ENCODE measurements around the gene COL17A1.

Gene COL17A1

GRCh38 chr10:104052431-104052830 is 33.2 kb downstream of the COL17A1 start:
- no peak for DNase-seq (ENCODE audit: low read depth in 2 of 2)

- no peak for DNase-seq (ENCODE audit: low read depth in 2 of 2)
Measured at GRCh38 chr10:104049504-104050250, 36.0 kb downstream of the COL17A1 start.

GRCh38 chr10:104046651-104047050 is 39.0 kb downstream of the COL17A1 start:
- DNase-seq (ENCODE audit: low read depth in 2 of 2), result no peak

GRCh38 chr10:104045151-104046089 is 40.3 kb downstream of the COL17A1 start:
- DNase-seq (ENCODE audit: low read depth in 2 of 2), result no peak

- no peak for DNase-seq (ENCODE audit: low read depth in 2 of 2)
Measured at GRCh38 chr10:104043854-104044253, 41.8 kb downstream of the COL17A1 start.

- no peak for DNase-seq (ENCODE audit: low read depth in 2 of 2)
Measured at GRCh38 chr10:104043185-104043830, 42.4 kb downstream of the COL17A1 start.

- no peak for DNase-seq (ENCODE audit: low read depth in 2 of 2)
Measured at GRCh38 chr10:104041891-104042535, 43.7 kb downstream of the COL17A1 start.

- no peak for DNase-seq (ENCODE audit: low read depth in 2 of 2)
Measured at GRCh38 chr10:104040862-104041789, 44.6 kb downstream of the COL17A1 start.

- no peak for DNase-seq (ENCODE audit: low read depth in 2 of 2)
Measured at GRCh38 chr10:104040382-104040781, 45.3 kb downstream of the COL17A1 start.

- no peak for DNase-seq (ENCODE audit: low read depth in 2 of 2)
Measured at GRCh38 chr10:104038958-104039752, 46.5 kb downstream of the COL17A1 start.

GRCh38 chr10:104038537-104038936 is 47.1 kb downstream of the COL17A1 start:
- no peak for DNase-seq (ENCODE audit: low read depth in 2 of 2)

- DNase-seq (ENCODE audit: low read depth in 2 of 2), result no peak
Measured at GRCh38 chr10:104037261-104037951, 48.3 kb downstream of the COL17A1 start.

- DNase-seq (ENCODE audit: low read depth in 2 of 2), result no peak
Measured at GRCh38 chr10:104036518-104037260, 49.0 kb downstream of the COL17A1 start.

- no peak for DNase-seq (ENCODE audit: low read depth in 2 of 2)
Measured at GRCh38 chr10:104036069-104036384, 49.7 kb downstream of the COL17A1 start.

- no peak for DNase-seq (ENCODE audit: low read depth in 2 of 2)
Measured at GRCh38 chr10:104035194-104036068, 50.2 kb downstream of the COL17A1 start.

- DNase-seq (ENCODE audit: low read depth in 2 of 2), result no peak
Measured at GRCh38 chr10:104034401-104035193, 51.1 kb downstream of the COL17A1 start.

- no peak for DNase-seq (ENCODE audit: low read depth in 2 of 2)
Measured at GRCh38 chr10:104033966-104034365, 51.7 kb downstream of the COL17A1 start.
